GM23338 (cell line): ENCODE data around the gene CNRIP1. TPM values are rescaled to one million over a fixed set of nuclear protein-coding genes. Genes with fewer than 3 reads are reported as not detected.

Experiments
- ATAC-seq: fragments of 200-7000 bp; cut with Tn5 transposase; 3 replicates; pipeline ENCODE4 v1.9.1; 2020
- DNase-seq: peaks from one replicate; pipeline ENCODE4 v3.0.0-alpha.2; 2015; ENCODE audit warnings: low spot score
- H2AFZ ChIP-seq: fragments of 200-600 bp; sonication (generic); 2 replicates; pipeline ENCODE4 v1.8.0; 2016; ENCODE audit warnings: antibody characterized with exemption, mild to moderate bottlenecking, moderate library complexity
- H3F3A ChIP-seq: fragments of 200-600 bp; sonication (generic); replicated peaks from 2 replicates; pipeline ENCODE4 v1.8.0; 2017; ENCODE audit warnings: antibody characterized with exemption, mixed run types, low read depth
- H3K27ac ChIP-seq: fragments of 200-600 bp; sonication (generic); 2 replicates; pipeline ENCODE4 v1.6.1; 2016; ENCODE audit warnings: low read depth
- H3K27me3 ChIP-seq: fragments of 200-600 bp; sonication (generic); 2 replicates; pipeline ENCODE4 v1.8.0; 2016; ENCODE audit warnings: mild to moderate bottlenecking, mixed run types, moderate library complexity; ENCODE audit not compliant: insufficient read depth
- H3K36me3 ChIP-seq: fragments of 200-600 bp; sonication (generic); 2 replicates; pipeline ENCODE4 v1.8.0; 2016; ENCODE audit warnings: mild to moderate bottlenecking; ENCODE audit not compliant: insufficient read depth
- H3K4me1 ChIP-seq: fragments of 200-600 bp; sonication (generic); 2 replicates; pipeline ENCODE4 v1.8.0; 2016; ENCODE audit warnings: mild to moderate bottlenecking, moderate library complexity; ENCODE audit not compliant: insufficient read depth
- H3K4me2 ChIP-seq: fragments of 200-600 bp; sonication (generic); 2 replicates; pipeline ENCODE4 v1.7.1; 2017; ENCODE audit warnings: mixed run types
- H3K4me3 ChIP-seq: fragments of 200-600 bp; sonication (generic); 2 replicates; pipeline ENCODE4 v1.6.1; 2016; ENCODE audit warnings: mixed run types
- H3K79me2 ChIP-seq: fragments of 200-600 bp; sonication (generic); replicated peaks from 2 replicates; pipeline ENCODE4 v1.8.0; 2017; ENCODE audit warnings: mild to moderate bottlenecking; ENCODE audit not compliant: insufficient read depth
- H3K9me2 ChIP-seq: fragments of 200-600 bp; sonication (generic); 2 replicates; pipeline ENCODE4 v1.8.0; 2017; ENCODE audit not compliant: insufficient read depth
- H4K20me1 ChIP-seq: fragments of 200-600 bp; sonication (generic); replicated peaks from 2 replicates; pipeline ENCODE4 v1.8.0; 2017; ENCODE audit warnings: mild to moderate bottlenecking; ENCODE audit not compliant: insufficient read depth
- H3K27ac Mint-ChIP-seq: 2 replicates; pipeline ENCODE4 v1.8.0; 2020; ENCODE audit warnings: inconsistent platforms, mild to moderate bottlenecking, moderate library complexity, mixed read lengths
- H3K27me3 Mint-ChIP-seq: 3 replicates; pipeline ENCODE4 v1.8.0; 2022; ENCODE audit warnings: low read depth, mild to moderate bottlenecking, moderate library complexity, mixed read lengths, inconsistent platforms; ENCODE audit not compliant: insufficient read depth, poor library complexity
- H3K36me3 Mint-ChIP-seq: 3 replicates; pipeline ENCODE4 v1.8.0; 2021; ENCODE audit warnings: low read depth, mild to moderate bottlenecking, inconsistent platforms, moderate library complexity, mixed read lengths
- H3K4me1 Mint-ChIP-seq: 3 replicates; pipeline ENCODE4 v1.8.0; 2020; ENCODE audit warnings: mild to moderate bottlenecking, inconsistent platforms, mixed read lengths
- H3K4me3 Mint-ChIP-seq: 3 replicates; pipeline ENCODE4 v1.8.0; 2021; ENCODE audit warnings: moderate library complexity, mild to moderate bottlenecking, inconsistent platforms, mixed read lengths
- H3K9me3 Mint-ChIP-seq: 3 replicates; pipeline ENCODE4 v1.8.0; 2020; ENCODE audit warnings: moderate library complexity, mild to moderate bottlenecking, inconsistent platforms, mixed read lengths
- CREB1 ChIP-seq: fragments of 250-450 bp; sonication (Bioruptor Pico); IDR thresholded peaks from 2 replicates; pipeline ENCODE4 v1.5.0; 2020; ENCODE audit warnings: low read depth, mild to moderate bottlenecking, moderate library complexity
- CTCF ChIP-seq, 2 experiments: fragments of 200-600 bp in 1 of 2; sonication (generic) in 1 of 2; conservative IDR thresholded peaks; 2 replicates each; pipeline versions ENCODE4 v1.5.1 to v1.6.1; 2016 to 2017; ENCODE audit warnings: antibody characterized with exemption in 2 of 2, low read depth in 2 of 2, mild to moderate bottlenecking in 2 of 2, moderate library complexity in 1 of 2
- ETS1 ChIP-seq: IDR thresholded peaks from 2 replicates; pipeline ENCODE4 v1.6.1; 2016; ENCODE audit warnings: antibody characterized with exemption
- NANOG ChIP-seq: IDR thresholded peaks from 2 replicates; pipeline ENCODE4 v1.6.1; 2016; ENCODE audit warnings: antibody characterized with exemption, borderline replicate concordance
- REST ChIP-seq: IDR thresholded peaks from one replicate; pipeline ENCODE4 v1.6.1; 2018; ENCODE audit warnings: antibody characterized with exemption; ENCODE audit not compliant: unreplicated experiment
- ZNF114 ChIP-seq: fragments of 250-450 bp; sonication (Bioruptor Pico); IDR thresholded peaks from 2 replicates; pipeline ENCODE4 v1.5.0; 2020; ENCODE audit warnings: mild to moderate bottlenecking, moderate library complexity
- ZNF462 ChIP-seq: fragments of 250-450 bp; sonication (Bioruptor Pico); IDR thresholded peaks from 2 replicates; pipeline ENCODE4 v1.5.0; 2020; ENCODE audit warnings: mild to moderate bottlenecking, moderate library complexity
- polyA plus RNA-seq: library from polyadenylated mRNA; unstranded; fragments of >200 nt; fragmentation: Nextera tagmentation; extraction: Ambion mirVana; gene quantifications from 2 replicates; pipeline ENCODE4 v1.2.1, GENCODE V29; 2016
- total RNA-seq: library from RNA; depleted of rRNA; stranded (reverse); fragments of >200 nt; shearing (Covaris generic); gene quantifications from 2 replicates; pipeline ENCODE4 v1.2.3, GENCODE V29; 2014

Gene CNRIP1
- total and polyA plus RNA-seq, 2 experiments from 2014 or later, result 5.9 to 6.9 TPM

GRCh38 chr2:68367953-68368653 lies 48.4 kb upstream of the CNRIP1 start:
- H3K9me3 Mint-ChIP-seq, result no peaks in the 10 kb centered on the region; the same call in 2 of the 3 replicates
- no peaks in the 10 kb centered on the region for H3K79me2 ChIP-seq
- H2AFZ ChIP-seq, result no peak overlapping the region
- no peaks in the 10 kb centered on the region for H3K4me1 Mint-ChIP-seq
- no peak overlapping the region for H3K4me2 ChIP-seq
- H3K27me3 ChIP-seq, result peaks cover under 1% of the 10 kb centered on the region; the same call in 1 of the 2 replicates
- no peaks in the 10 kb centered on the region for H3K27me3 Mint-ChIP-seq
- H3K36me3 Mint-ChIP-seq, result no peaks in the 10 kb centered on the region
- H4K20me1 ChIP-seq, result no peaks in the 10 kb centered on the region
- no peak overlapping the region for H3K27ac Mint-ChIP-seq
- H3K27ac ChIP-seq, result no peak overlapping the region
- DNase-seq, result no peak
- H3F3A ChIP-seq, result no peaks in the 10 kb centered on the region
- no peaks in the 10 kb centered on the region for H3K4me1 ChIP-seq
- no peaks in the 10 kb centered on the region for H3K9me2 ChIP-seq
- ATAC-seq, result no peak
- H3K36me3 ChIP-seq, result no peaks in the 10 kb centered on the region
- H3K4me3 ChIP-seq, result no peak overlapping the region
- no peak overlapping the region for H3K4me3 Mint-ChIP-seq
- TF ChIP-seq NANOG, result no peak
- TF ChIP-seq REST, result no peak

GRCh38 chr2:68366083-68366560 lies 46.4 kb upstream of the CNRIP1 start:
- H3K36me3 Mint-ChIP-seq, result no peaks in the 10 kb centered on the region
- H4K20me1 ChIP-seq, result no peaks in the 10 kb centered on the region
- ATAC-seq (no peak), DNase-seq (no peak)
- H2AFZ ChIP-seq, result no peak overlapping the region
- no peaks in the 10 kb centered on the region for H3K4me1 ChIP-seq
- no peak overlapping the region for H3K4me2 ChIP-seq
- no peak overlapping the region for H3K4me3 ChIP-seq
- peaks cover 10% of the 10 kb centered on the region for H3K27me3 ChIP-seq
- H3K4me1 Mint-ChIP-seq, result peaks cover 5% of the 10 kb centered on the region; the same call in 1 of the 3 replicates
- no peak overlapping the region for H3K27ac ChIP-seq
- H3K4me3 Mint-ChIP-seq, result no peak overlapping the region
- H3K36me3 ChIP-seq, result no peaks in the 10 kb centered on the region
- H3K9me2 ChIP-seq, result no peaks in the 10 kb centered on the region
- H3K9me3 Mint-ChIP-seq, result no peaks in the 10 kb centered on the region; the same call in 2 of the 3 replicates
- H3K79me2 ChIP-seq, result no peaks in the 10 kb centered on the region
- H3F3A ChIP-seq, result no peaks in the 10 kb centered on the region
- TF ChIP-seq CREB1 (no peak), ZNF114 (CRISPR knock-in tag) (no peak), ETS1 (no peak), NANOG (no peak), CTCF (conservative IDR thresholded peaks at IDR 0.05; ENCODE audit: low read depth in 2 of 2) (no peak), ZNF462 (CRISPR knock-in tag) (no peak)
- H3K27ac Mint-ChIP-seq, result no peak overlapping the region
- peaks cover 11% of the 10 kb centered on the region for H3K27me3 Mint-ChIP-seq
